HG03060 (cell line): ENCODE results near the gene ZNF90.
"Not testable (repeated sequence)": the region's sequence is repeated elsewhere in the genome, so short reads cannot be mapped to it uniquely, and the experiment has no call there.

Experiments
- ATAC-seq: cut with Tn5 transposase; IDR thresholded peaks from one replicate; pipeline ENCODE4 v1.9.1; 2021; ENCODE audit warnings: low read depth, moderate number of reproducible peaks; ENCODE audit not compliant: unreplicated experiment

The ZNF90 gene

DNA sequence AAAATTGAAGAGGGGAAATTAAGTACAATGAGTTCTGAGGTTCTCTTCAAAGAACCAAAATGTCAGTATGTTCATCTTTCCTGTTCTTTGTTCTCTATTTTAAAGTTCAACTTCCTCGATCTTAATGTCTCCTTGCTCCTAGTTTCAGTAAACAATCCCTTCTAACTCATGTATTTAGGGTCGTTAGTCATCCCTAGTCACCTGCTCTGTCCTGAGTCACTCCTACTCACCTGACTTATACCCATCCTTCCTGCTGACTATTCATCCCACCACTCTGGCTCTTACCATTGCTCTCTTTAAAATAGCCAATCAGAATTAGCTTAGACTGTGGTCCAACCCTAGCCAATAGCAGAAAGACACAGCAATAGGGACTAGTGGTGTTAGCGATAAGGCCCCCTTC, 24.3 kb downstream of the ZNF90 start:
- no peak for ATAC-seq

DNA sequence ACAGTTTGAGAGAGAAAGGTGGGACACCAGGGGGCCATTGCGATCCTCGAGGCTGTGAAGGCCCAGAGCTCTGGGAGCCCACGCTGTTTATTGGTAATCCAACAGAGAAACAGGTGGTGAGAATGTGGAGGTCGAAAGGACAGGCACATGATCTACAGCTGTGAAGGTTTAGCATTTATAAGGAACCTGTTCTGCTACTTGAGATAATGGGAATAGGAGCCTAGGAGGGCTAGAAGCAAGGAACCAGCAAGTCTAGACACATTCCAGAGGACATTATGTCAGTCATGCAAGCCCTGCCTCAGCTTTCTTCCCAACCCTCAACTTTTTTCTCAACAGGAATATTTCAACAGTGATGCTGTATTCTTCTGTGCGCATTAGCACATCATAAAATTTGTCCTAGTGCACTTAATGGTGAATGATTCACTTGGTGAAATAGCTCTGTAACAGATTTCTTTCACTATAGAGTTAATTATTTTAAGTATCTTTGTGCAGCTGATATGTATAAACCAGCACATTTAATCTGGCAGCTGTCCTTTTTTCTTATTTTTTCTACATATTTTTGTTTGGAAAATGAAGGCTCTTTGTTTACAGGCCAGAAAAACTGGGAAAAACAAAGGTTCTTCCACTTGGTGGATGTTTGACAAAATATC, 25.4 kb downstream of the ZNF90 start:
- no peak for ATAC-seq

DNA sequence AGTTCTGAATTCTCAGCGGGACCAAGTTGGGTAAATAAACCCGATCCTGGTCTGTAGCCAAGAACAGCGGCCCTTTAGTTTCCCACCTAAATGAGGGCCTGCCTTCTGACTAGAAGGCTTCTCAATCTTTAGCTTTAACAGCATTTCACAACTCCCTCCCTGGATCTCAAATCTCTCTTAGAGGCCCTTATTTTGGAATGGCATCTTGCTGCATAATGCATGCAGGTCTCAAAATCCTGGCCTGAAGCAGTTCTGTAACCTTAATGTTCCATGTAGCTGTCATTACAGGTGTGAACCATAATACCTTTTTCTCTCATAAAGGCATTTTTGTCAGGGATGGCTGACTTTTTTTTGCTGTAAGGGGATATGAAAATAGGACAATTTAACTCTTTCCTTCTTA, 29.5 kb downstream of the ZNF90 start:
- no peak for ATAC-seq

DNA sequence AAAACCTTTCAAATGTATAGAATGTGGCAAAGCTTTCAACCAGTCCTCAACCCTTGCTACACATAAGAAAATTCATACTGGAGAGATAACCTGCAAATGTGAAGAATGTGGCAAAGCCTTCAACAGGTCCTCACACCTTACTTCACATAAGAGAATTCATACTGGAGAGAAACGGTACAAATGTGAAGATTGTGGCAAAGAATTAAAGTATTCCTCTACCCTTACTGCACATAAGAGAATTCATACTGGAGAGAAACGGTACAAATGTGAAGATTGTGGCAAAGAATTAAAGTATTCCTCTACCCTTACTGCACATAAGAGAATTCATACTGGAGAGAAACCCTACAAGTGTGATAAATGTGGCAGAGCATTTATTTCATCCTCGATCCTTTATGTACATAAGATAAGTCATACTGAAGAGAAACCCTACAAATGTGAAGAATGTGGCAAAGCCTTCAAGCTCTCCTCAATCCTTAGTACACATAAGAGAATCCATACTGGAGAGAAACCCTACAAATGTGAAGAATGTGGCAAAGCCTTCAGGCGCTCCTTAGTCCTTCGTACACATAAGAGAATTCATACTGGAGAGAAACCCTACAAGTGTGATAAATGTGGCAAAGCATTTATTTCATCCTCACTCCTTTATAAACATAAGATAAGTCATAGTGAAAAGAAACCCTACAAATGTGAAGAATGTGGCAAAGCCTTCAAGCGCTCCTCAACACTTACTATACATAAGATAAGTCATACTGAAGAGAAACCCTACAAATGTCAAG, 40.5 kb downstream of the ZNF90 start:
- not testable (repeated sequence) for ATAC-seq

DNA sequence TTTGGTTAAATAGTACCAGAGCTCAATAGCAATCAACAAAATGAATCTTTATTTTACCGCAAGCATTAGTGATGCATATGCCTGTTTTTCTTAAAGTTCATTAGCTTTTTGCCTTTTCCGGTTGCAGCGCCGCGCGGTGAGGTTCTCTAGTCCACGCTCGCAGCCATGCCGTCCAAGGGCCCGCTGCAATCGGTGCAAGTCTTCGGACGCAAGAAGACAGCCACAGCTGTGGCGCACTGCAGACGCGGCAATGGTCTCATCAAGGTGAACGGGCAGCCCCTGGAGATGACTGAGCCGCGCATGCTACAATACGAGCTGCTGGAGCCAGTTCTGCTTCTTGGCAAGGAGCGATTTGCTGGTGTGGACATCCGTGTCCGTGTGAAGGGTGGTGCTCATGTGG, 47.1 kb downstream of the ZNF90 start:
- ATAC-seq, result no peak

DNA sequence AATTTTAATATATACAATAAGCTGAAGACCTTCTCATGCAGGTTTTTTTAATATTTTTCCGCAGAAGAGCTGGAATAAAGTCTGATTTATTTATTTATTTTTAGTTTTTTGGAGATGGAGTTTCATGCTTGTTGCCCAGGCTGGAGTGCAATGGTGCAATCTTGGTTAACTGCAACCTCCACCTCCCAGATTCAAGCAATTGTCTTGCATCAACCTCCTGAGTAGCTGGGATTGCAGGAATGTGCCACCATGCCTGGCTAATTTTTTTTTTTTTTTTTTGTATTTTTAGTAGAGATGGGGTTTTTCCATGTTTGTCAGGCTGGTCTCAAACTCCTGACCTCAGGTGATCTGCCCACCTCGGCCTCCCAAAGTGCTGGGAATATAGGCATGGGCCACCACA, 55.1 kb downstream of the ZNF90 start:
- not testable (repeated sequence) for ATAC-seq

DNA sequence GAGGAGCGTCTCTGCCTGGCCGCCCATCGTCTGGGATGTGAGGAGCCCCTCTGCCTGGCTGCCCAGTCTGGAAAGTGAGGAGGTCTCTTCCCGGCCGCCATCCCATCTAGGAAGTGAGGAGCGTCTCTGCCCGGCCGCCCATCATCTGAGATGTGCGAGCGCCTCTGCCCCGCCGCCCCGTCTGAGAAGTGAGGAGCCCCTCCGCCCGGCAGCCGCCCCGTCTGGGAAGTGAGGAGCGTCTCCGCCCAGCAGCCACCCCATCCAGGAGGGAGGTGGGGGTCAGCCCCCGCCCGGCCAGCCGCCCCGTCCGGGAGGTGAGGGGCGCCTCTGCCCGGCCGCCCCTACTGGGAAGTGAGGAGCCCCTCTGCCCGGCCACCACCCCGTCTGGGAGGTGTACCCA, 59.9 kb downstream of the ZNF90 start:
- ATAC-seq, result not testable (repeated sequence)

DNA sequence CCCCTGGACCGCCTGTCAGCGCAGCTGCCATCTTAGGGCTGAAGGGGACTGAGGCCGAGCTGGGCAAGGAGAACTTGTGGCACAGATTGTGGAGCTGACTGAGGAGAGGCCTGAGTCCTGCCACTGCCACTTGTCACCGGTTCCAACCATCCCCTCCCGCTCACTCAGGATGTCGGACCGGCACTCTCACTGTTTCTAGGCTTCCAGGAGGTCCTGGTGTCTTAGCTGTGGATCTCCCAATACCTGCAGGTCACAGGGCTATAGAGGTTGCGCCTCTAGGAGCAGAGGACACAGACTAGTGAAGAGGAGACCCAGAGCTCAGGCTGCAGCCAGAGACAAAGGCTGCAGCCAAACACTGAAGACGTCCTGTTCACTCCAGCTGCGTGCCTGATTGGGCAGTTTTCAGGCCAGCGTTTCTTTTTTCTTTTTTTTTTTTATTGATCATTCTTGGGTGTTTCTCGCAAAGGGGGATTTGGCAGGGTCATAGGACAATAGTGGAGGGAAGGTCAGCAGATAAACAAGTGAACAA, 73.9 kb downstream of the ZNF90 start:
- ATAC-seq, result no peak

DNA sequence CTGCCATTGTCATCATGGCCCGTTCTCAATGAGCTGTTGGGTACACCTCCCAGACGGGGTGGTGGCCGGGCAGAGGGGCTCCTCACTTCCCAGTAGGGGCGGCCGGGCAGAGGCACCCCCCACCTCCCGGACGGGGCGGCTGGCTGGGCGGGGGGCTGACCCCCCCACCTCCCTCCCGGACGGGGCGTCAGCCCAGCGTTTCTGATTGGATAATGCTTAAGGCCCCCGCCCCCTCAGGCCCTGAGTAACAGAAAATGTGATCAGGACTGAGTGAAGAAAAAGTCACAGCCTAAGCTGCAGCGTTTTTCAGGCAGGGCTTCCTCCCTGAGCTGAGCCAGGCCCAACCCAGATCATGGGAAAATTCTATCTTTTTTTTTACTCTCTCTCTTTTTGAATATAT, 74.7 kb downstream of the ZNF90 start:
- not testable (repeated sequence) for ATAC-seq

DNA sequence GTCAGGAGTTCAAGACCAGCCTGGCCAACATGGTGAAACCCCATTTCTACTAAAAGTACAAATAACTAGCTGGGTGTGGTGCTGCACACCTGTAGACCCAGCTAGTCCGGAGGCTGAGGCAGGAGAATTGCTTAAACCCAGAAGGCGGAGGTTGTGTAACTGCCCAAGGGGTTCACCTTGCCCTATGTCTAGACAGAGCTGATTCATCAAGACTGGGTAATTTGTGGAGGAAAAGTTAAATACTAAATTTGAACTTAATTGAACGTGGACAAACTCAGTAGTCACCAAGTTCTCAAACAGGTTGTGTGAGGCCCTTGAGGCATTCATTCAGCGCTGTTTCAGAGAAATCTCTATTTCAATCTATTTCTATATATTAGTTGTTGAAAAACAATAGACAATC, 75.5 kb downstream of the ZNF90 start:
- no peak for ATAC-seq

DNA sequence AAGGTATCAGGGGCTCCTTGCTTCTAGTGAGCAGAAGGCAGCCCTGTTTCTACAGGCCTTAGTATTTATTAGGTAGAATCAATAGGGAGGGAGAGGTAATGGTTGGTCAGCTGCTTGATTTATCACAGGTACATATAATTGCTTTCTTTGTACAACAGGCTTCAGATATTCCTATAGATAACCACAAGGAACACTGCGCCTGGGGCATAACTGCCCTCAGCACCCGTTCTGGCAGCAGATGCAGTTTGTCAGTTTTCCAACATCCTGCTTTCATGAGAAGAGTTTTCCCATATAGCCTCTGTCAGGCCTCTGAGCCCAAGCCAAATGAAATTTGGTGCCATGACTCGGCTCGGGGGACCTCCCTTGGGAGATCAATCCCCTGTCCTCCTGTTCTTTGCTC, 76.8 kb downstream of the ZNF90 start:
- ATAC-seq, result no peak

DNA sequence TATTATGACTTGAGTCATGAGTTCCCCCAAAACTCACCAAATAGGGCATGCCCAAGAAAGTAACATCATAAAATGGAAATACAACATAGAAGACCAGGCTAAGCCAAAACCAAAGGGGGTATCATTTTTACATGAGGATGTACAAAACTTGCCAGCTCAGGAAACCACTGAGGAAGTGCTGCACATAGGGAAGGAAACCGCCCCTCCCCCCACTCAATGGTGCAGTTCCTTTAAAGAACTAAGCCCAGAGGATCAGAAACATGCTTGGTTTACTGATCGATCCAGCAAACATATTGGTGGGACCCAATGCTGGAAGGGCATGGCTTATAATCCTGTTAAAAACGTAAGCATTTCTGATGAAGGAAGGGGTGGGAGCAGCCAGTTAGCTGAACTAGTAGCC, 85.0 kb downstream of the ZNF90 start:
- ATAC-seq, result no peak

DNA sequence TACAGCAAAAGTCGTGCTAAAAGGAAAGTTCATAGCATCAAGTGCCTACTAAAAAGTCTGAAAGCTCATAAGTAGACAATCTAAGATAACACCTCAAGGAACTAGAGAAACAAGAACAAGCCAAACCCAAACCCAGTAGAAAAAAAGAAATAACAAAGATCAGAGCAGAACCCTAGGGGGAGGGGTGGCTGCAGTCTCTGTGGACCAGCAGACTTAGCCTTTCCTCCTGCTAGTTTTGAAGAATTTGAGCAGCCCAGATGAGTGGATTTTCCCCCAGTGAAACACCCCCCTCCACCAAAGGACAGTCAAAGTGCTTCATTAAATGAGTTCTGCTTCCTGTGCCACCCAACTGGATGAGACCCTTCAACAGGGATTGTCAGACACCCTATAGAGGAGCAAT, 86.7 kb downstream of the ZNF90 start:
- ATAC-seq, result no peak

DNA sequence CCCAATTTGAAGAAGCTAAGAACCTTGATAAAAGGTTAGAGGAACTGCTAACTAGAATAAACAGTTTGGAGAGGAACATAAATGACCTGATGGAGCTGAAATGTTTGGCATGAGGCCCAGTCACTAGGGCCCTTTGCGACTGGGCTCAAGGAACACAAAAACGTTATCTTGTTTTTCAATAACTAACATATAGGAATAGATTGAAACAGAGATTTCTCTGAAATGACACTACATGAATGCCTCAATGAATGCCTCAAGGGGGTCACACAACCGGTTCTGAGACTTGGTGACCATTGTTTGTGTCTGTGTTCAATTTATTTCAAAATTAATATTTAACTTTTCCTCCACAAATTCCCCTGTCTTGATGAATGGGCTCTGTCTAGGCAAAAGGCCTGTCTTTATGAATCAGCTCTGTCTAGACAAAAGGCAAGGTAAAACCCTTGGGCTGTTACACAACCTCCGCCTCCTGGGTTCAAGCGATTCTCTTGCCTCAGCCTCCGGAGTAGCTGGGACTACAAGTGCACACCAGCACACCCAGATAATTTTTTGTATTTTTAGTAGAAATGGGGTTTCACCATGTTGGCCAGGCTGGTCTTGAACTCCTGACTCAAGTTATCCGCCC, 88.3 kb downstream of the ZNF90 start:
- no peak for ATAC-seq

DNA sequence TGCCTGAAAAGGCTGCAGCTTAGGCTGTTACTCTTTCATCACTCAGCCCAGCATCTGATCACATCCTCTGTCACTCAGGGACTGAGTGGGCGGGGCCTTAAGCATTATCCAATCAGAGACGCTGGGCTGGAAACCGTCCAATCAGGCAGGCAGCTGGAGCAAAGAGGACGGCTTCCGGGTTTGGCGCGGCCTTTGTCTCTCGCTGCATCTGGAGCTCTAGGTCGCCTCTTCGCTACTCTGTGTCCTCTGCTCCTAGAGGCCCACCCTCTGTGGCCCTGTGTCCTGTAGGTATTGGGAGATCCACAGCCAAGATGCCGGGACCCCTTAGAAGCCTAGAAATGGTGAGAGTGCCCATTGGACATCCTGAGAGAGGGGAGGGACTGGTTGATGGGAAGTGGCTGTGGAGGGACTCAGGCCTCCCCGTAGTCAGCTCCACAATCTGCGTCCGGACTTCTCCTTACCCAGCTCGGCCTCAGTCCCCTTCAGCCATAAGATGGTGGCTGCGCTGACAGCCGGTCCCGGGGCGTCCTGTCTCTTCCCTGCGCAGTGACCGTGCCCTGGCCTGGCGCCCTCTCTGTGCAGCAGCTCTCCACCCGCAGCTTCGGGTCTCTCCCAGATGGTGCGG, 89.3 kb downstream of the ZNF90 start, which contains the start of gene ZNF486:
TSS of gene ZNF486 (plus strand) at position 195 of the 625 bp plus-strand sequence. CDS start at position 312, 117 bp downstream.
- peak; percentile 57 for ATAC-seq

DNA sequence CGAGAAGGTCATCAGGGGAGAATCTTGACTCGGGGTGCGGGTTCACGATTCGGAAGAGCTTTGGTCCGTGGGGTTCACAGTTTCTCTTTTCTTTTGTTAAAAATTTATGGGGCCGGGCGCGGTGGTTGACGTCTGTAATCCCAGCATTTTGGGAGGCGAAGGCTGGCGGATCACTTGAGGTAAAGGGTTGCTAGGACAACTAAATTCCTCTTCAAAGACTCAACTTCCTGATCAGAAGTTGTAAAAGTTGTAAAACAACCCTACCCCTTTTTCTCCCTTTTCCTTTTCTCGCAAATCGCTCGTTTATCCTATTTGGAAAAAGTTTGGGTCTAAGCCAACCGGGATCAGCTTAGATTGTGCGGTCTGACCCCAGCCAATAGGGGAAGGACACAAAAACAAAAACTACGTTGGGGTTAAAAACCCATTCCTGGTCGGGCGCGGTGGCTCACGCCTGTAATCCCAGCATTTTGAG, 89.9 kb downstream of the ZNF90 start:
- ATAC-seq, result no peak
